Duodenal mucosa (tissue), 2 donors: ENCODE results near the gene P3H1.

Source experiments
- H3K27ac ChIP-seq: one replicate; pipeline ENCODE4 v1.7.0; 2013; ENCODE audit warnings: low read depth, low read length
- H3K27me3 ChIP-seq, 2 donors: one replicate each; pipeline ENCODE4 v1.7.0; 2013; ENCODE audit warnings: low read length in 2 of 2, control low read depth in 1 of 2; ENCODE audit not compliant: insufficient read depth in 2 of 2, control insufficient read depth in 1 of 2
- H3K36me3 ChIP-seq, 2 donors: one replicate each; pipeline ENCODE4 v1.7.0; 2013; ENCODE audit warnings: low read length in 2 of 2, control low read depth in 1 of 2; ENCODE audit not compliant: insufficient read depth in 2 of 2, control insufficient read depth in 1 of 2
- H3K4me1 ChIP-seq, 2 donors: one replicate each; pipeline ENCODE4 v1.7.0; 2013; ENCODE audit warnings: low read length in 2 of 2, control low read depth in 1 of 2; ENCODE audit not compliant: insufficient read depth in 2 of 2, control insufficient read depth in 1 of 2
- H3K4me3 ChIP-seq, 2 donors: one replicate each; pipeline ENCODE4 v1.7.0; 2013; ENCODE audit warnings: low read length in 2 of 2, low read depth in 1 of 2
- H3K9ac ChIP-seq, 2 donors: one replicate each; pipeline ENCODE4 v1.7.0; 2013; ENCODE audit warnings: low read length in 2 of 2, low read depth in 1 of 2
- H3K9me3 ChIP-seq, 2 donors: one replicate each; pipeline ENCODE4 v1.7.0; 2013; ENCODE audit warnings: low read length in 2 of 2, control low read depth in 1 of 2; ENCODE audit not compliant: control insufficient read depth in 1 of 2

The P3H1 gene

DNA sequence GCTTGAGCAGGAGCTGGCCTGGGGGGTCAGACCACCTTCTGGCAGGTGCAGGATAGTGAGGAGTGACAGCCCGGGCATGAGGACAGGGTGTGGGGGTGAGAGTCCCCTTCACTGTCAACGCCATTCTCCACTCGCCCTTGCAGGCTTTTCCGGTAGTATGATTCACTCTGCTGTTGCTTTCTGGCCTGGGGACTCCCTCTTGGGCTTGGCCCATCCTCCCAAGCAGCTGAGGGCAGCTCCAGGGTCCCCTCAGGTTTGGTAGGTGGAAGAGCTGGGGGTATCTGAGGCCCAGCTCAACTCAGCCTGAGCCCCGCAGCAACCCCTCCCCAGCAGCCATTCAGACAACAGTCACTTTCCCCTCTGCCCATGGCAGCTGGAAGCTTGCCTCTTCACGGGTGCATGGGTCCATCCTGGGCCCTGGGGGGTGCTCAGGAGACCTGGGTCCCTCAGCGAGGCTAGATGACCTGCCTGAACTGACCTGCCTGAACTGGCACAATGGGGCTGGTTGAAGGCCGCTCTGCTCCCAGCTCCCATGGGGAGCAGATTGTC lies 28.1 kb downstream of the P3H1 start:
- H3K4me3 ChIP-seq: no peak overlapping the region
- H3K27ac ChIP-seq: no peak overlapping the region
- peaks cover 14 to 28% of the 10 kb centered on the region in 2 donors for H3K4me1 ChIP-seq
- no peaks in the 10 kb centered on the region for H3K9me3 ChIP-seq
- no peak overlapping the region for H3K9ac ChIP-seq
- H3K36me3 ChIP-seq: no peaks in the 10 kb centered on the region
- H3K27me3 ChIP-seq: no peaks in the 10 kb centered on the region

- H3K36me3 ChIP-seq: no peaks in the 10 kb centered on the region
- H3K27me3 ChIP-seq: no peaks in the 10 kb centered on the region
- no peaks in the 10 kb centered on the region for H3K9me3 ChIP-seq
- H3K4me1 ChIP-seq: peaks cover 14 to 28% of the 10 kb centered on the region in 2 donors
- H3K4me3 ChIP-seq: no peak overlapping the region
- H3K9ac ChIP-seq: no peak overlapping the region
- no peak overlapping the region for H3K27ac ChIP-seq
These were observed 28.7 kb downstream of the P3H1 start for GRCh38 chr1:42737986-42738677.

- Histone ChIP-seq H3K4me1 (peaks cover 14 to 28% of the 10 kb centered on the region in 2 donors), H3K9me3 (no peaks in the 10 kb centered on the region), H3K4me3 (no peak overlapping the region), H3K27me3 (no peaks in the 10 kb centered on the region), H3K36me3 (no peaks in the 10 kb centered on the region), H3K9ac (no peak overlapping the region), H3K27ac (no peak overlapping the region)
These were observed 29.6 kb downstream of the P3H1 start for GRCh38 chr1:42737257-42737656.

DNA sequence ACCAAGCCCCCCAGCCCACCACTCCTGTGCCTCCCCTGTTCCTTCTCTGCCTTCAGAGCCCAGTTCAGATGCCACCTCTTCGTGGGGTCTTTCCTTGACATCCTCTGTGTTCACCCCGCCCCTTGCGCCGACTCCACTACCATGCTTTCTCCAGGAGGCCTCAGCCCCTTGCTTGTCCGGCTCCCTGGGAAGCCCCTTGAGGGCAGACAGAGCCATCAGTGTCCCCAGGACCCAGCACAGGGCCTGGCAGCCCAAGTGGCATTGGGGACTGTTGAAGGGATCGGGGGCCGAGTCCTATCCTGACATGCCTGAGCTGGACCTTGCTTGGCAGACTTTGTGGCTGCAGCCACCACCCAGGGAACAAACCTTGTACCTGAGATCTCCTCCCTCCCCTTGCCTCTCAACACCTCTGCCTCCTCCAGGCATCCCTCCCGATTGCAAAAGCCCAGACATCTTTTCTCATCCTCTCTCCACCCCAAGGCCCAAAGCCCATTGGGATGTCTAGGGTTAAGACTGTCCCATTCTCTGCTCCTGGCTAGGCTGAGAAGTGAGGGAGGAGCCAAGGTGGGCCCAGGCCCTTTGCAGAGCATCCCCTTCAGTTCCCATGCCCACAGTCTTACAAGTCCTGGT lies 30.1 kb downstream of the P3H1 start:
- H3K27ac ChIP-seq: no peak overlapping the region
- H3K4me3 ChIP-seq: no peak overlapping the region
- no peaks in the 10 kb centered on the region for H3K27me3 ChIP-seq
- peaks cover 19 to 28% of the 10 kb centered on the region in 2 donors for H3K4me1 ChIP-seq
- H3K9ac ChIP-seq: no peak overlapping the region
- no peaks in the 10 kb centered on the region for H3K36me3 ChIP-seq
- no peaks in the 10 kb centered on the region for H3K9me3 ChIP-seq

DNA sequence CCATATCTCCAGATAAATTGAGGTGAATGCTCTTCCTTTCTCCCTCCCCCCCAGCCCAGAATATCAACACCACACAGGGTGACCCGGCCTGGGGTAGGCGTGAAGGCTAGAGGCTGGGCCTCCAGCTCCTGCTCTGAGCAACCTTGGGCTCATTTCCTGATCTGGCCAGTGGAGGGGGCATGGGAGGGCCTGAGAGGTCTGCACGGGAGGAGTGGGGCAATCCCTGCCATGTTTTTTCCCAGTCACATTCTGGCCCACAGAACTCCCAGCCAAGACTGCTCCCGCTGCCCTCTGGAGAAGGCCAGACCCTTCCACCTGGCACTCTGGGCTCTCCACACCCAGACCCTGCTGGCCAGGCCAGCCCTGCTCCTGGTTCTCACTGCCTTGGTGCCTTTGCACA lies 30.7 kb downstream of the P3H1 start:
- H3K27me3 ChIP-seq: no peaks in the 10 kb centered on the region
- H3K9me3 ChIP-seq: no peaks in the 10 kb centered on the region
- no peak overlapping the region for H3K4me3 ChIP-seq
- no peak overlapping the region for H3K9ac ChIP-seq
- peaks cover 24 to 28% of the 10 kb centered on the region in 2 donors for H3K4me1 ChIP-seq
- H3K27ac ChIP-seq: no peak overlapping the region
- no peaks in the 10 kb centered on the region for H3K36me3 ChIP-seq

DNA sequence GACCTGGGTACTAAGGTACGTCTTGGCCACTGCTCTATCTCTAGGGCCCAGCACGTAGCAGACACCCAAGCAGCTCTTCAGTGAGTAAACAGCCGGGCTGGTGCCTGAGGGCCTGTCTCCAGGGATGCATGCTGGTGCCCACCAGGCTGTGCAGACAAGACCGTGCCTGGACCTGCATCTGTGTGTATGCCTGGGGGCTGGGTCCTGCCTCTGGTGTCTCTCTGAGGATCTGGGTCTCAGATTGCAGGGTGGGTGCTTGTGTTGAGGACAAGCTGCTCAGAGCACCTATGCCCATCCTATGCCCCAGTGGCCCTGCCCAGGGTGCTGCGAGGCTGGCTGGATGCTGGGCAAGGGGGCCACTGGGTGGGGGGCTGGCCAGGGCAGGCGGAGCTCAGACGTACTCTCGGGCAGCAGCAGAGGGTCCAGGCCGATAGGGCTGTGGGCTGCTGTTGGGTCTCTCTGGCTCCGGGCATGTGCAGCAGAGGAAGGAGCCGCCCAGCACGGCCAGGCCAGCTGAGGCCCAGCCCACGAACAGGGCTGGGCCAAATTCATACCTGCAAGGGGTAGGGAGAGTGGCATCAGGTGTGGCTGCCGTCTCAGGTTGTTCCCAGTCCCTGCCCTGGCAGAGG lies 31.2 kb downstream of the P3H1 start:
- Histone ChIP-seq H3K9me3 (no peaks in the 10 kb centered on the region), H3K4me1 (peaks cover 22 to 26% of the 10 kb centered on the region in 2 donors), H3K4me3 (no peak overlapping the region), H3K27me3 (no peaks in the 10 kb centered on the region), H3K36me3 (no peaks in the 10 kb centered on the region), H3K27ac (no peak overlapping the region), H3K9ac (no peak overlapping the region)

- Histone ChIP-seq H3K27me3 (no peaks in the 10 kb centered on the region), H3K27ac (no peak overlapping the region), H3K9me3 (no peaks in the 10 kb centered on the region)
These were observed 31.8 kb downstream of the P3H1 start for GRCh38 chr1:42735056-42735455.

GRCh38 chr1:42734201-42735035 lies 32.4 kb downstream of the P3H1 start:
- H3K4me3 ChIP-seq: no peak overlapping the region
- no peak overlapping the region for H3K27ac ChIP-seq
- peaks cover 18 to 25% of the 10 kb centered on the region in 2 donors for H3K4me1 ChIP-seq
- no peaks in the 10 kb centered on the region for H3K27me3 ChIP-seq
- H3K9ac ChIP-seq: no peak overlapping the region
- H3K9me3 ChIP-seq: no peaks in the 10 kb centered on the region
- H3K36me3 ChIP-seq: no peaks in the 10 kb centered on the region

More at GRCh38 chr1:42735056-42735455, 31.8 kb downstream of the P3H1 start:
- Histone ChIP-seq H3K4me1 (peaks cover 18 to 25% of the 10 kb centered on the region in 2 donors), H3K9ac (no peak overlapping the region), H3K36me3 (no peaks in the 10 kb centered on the region), H3K4me3 (no peak overlapping the region)

GRCh38 chr1:42733415-42734200 lies 33.2 kb downstream of the P3H1 start:
- no peak overlapping the region for H3K27ac ChIP-seq
- no peaks in the 10 kb centered on the region for H3K27me3 ChIP-seq
- no peaks in the 10 kb centered on the region for H3K36me3 ChIP-seq
- H3K4me3 ChIP-seq: no peak overlapping the region
- H3K9ac ChIP-seq: no peak overlapping the region
- H3K9me3 ChIP-seq: no peaks in the 10 kb centered on the region
- H3K4me1 ChIP-seq: peaks cover 18 to 25% of the 10 kb centered on the region in 2 donors
